GM12878 (cell line): ENCODE data around the gene SETDB1.
A peak's percentile ranks its signal among the peaks of the same experiment; 100 is the strongest.

ENCODE experiments used
- CTCF ChIP-seq, 3 experiments: IDR thresholded peaks in 2 of 3; conservative IDR thresholded peaks in 1 of 3; 2 replicates each; pipeline ENCODE4 v1.5.1; 2011; ENCODE audit warnings: low read depth in 3 of 3, low read length in 3 of 3, mild to moderate bottlenecking in 3 of 3, control low read depth in 2 of 3, moderate library complexity in 2 of 3, inconsistent platforms in 1 of 3, mixed read lengths in 1 of 3; ENCODE audit not compliant: control insufficient read depth in 2 of 3, insufficient read depth in 1 of 3; ENCODE audit errors: extremely low read depth in 1 of 3
- EP300 ChIP-seq, 2 experiments: fragments of 150-350 bp in 1 of 2; IDR thresholded peaks; 2 replicates each; pipeline ENCODE4 v1.6.1; 2011 to 2012; ENCODE audit warnings: low read depth in 2 of 2, low read length in 2 of 2, borderline replicate concordance in 1 of 2, improper control_type of control experiment in 1 of 2, inconsistent platforms in 1 of 2; ENCODE audit not compliant: control insufficient read depth in 1 of 2
- ETV6 ChIP-seq, 2 experiments: fragments of 450-650 bp in 1 of 2; IDR thresholded peaks in 1 of 2; conservative IDR thresholded peaks in 1 of 2; 2 replicates each; pipeline ENCODE4 v1.6.1; 2014; ENCODE audit warnings: antibody characterized with exemption in 1 of 2, borderline replicate concordance in 1 of 2, low read depth in 1 of 2, mild to moderate bottlenecking in 1 of 2, moderate library complexity in 1 of 2
- EZH2 ChIP-seq: IDR thresholded peaks from 2 replicates; pipeline ENCODE4 v1.6.1; 2012; ENCODE audit warnings: low read depth, mild to moderate bottlenecking, control low read depth, inconsistent platforms, low read length, borderline replicate concordance; ENCODE audit not compliant: control insufficient read depth
- POLR2A ChIP-seq: IDR thresholded peaks from 2 replicates; pipeline ENCODE4 v1.6.1; 2011; ENCODE audit warnings: low read depth, mild to moderate bottlenecking, low read length
- RAD51 ChIP-seq: fragments of 450-650 bp; IDR thresholded peaks from 2 replicates; pipeline ENCODE4 v1.6.1; 2016; ENCODE audit warnings: moderate library complexity, mild to moderate bottlenecking, inconsistent platforms
- SIN3A ChIP-seq: IDR thresholded peaks from 2 replicates; pipeline ENCODE4 v1.6.1; 2012; ENCODE audit warnings: low read depth, low read length, improper control_type of control experiment
- SMC3 ChIP-seq: IDR thresholded peaks from 2 replicates; pipeline ENCODE4 v1.6.1; 2011; ENCODE audit warnings: low read length, improper control_type of control experiment, borderline replicate concordance
- USF2 ChIP-seq: IDR thresholded peaks from 2 replicates; pipeline ENCODE4 v1.6.1; 2011; ENCODE audit warnings: low read depth, low read length, improper control_type of control experiment, borderline replicate concordance

GRCh38 chr1:150922519-150922975 lies 3.6 kb upstream of the SETDB1 start:
- TF ChIP-seq SIN3A, result no peak
- peak in 1 of 2 experiments; percentile 68; a peak in 1 of 4 replicates for TF ChIP-seq ETV6 (conservative IDR thresholded peaks at IDR 0.05 in 1 of 2, IDR thresholded peaks at IDR 0.05 in 1 of 2; ENCODE audit: borderline replicate concordance in 1 of 2, low read depth in 1 of 2)
- peak; percentile 86; the same call in 1 of the 2 replicates for TF ChIP-seq SMC3
- TF ChIP-seq USF2, result no peak
- peak; percentile 72 to 83 (median 81) for TF ChIP-seq CTCF (IDR thresholded peaks at IDR 0.05 in 2 of 3, conservative IDR thresholded peaks at IDR 0.05 in 1 of 3; ENCODE audit: control insufficient read depth in 2 of 3, extremely low read depth in 1 of 3, insufficient read depth in 1 of 3, low read depth in 3 of 3, low read length in 3 of 3)
- no peak for TF ChIP-seq EZH2
- TF ChIP-seq EP300 (IDR thresholded peaks at IDR 0.05; ENCODE audit: borderline replicate concordance in 1 of 2, control insufficient read depth in 1 of 2, low read depth in 2 of 2, low read length in 2 of 2), result no peak
- no peak for TF ChIP-seq POLR2A
- TF ChIP-seq RAD51, result no peak
